GM19035 (cell line): ENCODE data around the gene CD47.

ENCODE experiments used
- ATAC-seq: cut with Tn5 transposase; IDR thresholded peaks from one replicate; pipeline ENCODE4 v1.9.1; 2021; ENCODE audit not compliant: unreplicated experiment

Gene CD47

DNA sequence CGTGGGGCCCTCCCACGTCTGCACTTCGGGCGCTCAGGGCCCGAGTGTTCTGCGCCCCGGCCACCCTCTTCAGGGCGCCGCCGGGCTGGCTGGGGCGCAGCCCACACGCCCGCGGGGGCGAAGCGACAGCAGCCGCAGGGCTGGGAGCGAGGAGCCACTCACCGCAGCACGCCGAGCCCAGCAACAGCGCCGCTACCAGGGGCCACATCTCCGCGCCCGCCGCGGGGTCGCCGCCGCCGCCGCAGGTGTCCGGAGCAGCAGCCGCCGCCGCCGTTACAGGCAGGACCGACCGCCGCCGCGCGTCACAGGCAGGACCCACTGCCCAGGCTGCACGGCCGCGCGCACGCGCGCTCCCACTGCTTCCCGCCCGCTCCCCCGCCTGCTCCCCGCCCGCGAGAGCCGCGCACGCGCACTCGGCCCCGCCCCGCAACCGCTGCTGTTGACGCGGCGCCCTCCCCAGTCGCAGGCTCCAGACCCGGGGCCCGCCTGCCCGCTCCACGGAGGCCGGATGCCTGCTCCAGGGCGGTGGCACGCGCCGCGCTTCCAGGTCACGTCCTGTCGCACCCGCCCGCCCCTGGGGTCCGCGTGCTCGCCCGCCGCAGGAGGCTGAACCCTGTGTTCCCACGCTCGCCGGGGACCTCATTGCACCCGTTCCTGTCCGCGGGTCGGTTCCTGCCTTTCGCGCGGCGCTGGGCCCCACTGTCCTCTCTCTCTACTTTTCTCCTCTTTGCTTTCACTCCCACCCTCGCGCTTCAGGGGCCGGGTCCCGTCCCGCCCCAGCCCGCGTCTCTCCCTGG lies at the start of gene CD47:
Gene CD47, minus strand, starts transcription at position 331 of the 797 bp plus-strand sequence. Its CDS starts 123 bp downstream, at position 208.
- ATAC-seq: peak; percentile 68

DNA sequence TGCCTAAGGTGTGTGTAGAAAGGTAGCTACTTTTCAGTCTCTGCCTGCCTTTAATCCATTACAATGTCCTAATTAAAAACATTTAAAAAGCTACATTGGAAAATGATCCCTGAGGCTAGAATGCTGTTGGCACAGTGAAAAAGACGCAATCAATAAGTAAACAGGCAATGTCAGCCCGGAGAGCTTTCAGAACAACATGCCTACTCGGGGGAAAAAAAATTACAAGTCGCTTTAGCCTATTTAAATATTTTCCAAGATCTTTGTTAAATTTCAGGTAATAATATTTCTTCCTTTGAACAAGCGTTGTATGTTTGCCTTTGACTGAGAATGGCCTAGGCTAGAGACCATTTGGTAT lies 46.6 kb upstream of the CD47 start:
- ATAC-seq: no peak

DNA sequence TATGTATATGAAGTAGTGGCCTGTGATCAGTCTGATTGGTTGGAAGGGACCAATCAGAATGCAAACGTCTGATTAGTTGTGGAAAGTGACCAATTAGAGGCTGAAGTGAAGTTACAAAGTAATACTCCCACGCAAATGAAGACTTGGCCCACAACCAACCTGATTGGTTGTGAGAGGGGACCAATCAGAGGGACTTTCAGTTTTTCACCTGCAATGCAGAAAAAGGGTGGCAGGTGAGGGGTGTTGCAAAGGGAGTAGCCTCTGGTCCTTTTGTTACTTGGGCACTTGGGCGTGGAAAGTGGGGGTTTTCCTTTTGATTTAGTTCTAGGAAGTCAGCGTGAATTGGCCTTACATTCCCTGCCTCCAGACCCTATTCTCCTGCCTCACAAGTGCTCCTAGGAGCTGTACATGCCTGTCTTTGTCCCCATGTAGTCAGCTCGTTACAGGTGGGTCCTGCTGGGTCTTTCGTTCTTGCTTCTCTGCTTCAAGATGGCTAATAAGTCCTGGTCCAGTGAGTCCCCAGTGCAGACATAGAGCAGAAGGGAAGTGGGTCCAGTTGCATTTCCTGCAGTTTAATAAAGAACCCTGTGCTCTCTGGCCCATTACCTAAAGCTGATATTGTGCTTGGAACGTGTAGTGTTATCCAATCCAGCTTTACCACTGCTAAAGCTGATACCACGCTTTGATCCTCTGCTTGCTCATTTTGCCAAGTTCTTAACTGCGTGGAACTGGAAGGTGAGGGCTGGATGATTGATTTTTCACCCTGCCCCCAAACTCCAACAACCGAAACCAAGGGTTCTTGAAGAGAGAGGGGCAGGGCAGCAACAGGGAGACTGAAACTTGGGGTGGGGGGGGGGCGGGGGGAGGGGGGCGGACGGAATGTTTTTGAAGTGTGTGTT lies 46.0 kb upstream of the CD47 start:
- ATAC-seq: no peak

DNA sequence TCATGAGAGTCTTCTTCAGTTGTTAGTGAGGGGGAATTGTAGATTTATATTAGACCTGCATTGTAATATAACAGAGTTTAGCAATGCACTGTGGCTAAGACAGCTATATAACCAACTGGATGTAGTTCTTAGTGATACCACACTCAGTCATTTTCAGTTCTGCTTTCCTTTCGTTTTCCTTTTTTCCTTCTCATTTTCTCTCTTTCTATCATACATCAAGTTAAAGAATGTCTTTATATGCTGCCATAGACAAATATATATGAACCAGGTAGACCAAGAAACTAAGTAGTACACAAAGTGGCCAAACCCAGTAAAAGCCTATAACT lies 43.7 kb upstream of the CD47 start:
- ATAC-seq: peak; percentile 40

DNA sequence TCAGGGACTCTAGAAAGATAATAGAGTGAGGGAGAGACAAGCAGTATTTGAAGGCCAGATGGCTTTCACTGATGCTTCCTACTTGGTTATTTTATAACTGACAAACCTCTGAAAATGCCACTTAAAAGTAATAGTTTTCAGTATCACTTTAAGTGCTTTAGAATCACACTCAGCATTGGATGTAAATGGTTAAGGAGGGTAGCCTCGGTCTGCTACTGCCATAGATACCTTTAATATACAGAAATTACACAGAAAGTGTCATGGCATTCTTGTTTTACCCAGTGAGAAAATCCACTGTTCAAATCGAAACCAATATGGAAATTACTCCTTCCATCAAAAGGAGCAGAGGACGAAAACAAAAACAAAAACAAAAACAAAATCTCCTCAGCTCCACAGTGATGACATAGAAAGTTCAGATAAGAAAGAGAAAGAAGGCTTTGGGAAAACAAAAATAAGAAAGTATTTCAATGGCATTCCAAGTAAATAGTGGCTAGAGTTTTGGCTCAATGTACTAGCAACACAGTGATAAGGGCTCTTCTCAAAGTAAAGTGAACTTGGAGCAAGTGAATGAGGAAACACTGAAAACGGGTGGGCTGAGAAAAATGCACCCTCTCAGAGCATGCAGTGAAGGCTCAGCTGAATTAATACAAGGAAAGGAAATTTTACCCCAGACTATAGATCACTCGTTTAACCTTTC lies 43.2 kb upstream of the CD47 start:
- ATAC-seq: peak; percentile 37

DNA sequence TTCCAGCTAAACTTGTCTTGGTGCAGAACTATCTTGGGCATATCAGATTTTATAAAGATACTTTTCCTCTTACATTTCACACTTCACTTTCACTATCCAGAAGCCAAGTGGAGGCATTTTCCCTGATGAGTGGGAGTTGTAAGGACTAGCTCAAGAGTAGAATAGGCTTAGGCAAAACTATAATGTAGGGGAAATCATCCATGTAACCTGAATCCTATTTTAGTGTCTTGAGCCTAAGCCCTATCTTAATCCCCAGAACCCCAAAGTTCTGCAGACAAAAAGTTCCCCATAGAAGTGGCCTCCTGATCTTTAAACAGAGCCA lies 42.2 kb upstream of the CD47 start:
- ATAC-seq: no peak

DNA sequence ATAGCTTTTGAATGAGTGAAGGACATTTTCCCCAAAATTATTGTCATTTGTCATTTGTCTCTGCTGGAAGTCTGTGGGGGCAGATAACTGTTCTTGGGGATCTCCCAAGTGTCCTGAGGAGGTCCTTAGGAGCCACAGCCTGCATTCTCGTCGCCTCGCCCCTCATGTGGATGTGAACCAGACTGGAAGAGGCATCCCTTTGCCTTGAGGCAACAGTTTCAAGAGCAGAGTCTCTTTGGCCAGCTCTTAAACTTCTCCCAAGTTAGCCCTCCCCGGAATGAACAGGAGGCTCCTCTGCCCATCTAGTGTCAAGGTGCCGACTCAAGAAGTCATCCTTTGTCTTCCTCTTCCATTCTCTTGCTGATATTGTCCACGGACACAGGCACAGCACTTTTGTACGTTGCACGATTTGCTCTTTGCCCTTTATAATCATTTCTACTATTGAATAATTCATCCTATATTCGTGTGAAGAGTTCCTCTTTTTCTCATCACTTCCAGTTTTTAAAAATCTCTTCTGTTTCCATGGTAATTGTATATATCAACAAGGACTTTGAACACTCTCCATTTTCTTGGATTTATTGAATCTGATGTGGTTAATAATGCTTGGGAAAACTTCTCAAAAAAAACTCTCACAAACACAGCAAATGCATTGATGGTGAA lies 40.8 kb upstream of the CD47 start:
- no peak for ATAC-seq

DNA sequence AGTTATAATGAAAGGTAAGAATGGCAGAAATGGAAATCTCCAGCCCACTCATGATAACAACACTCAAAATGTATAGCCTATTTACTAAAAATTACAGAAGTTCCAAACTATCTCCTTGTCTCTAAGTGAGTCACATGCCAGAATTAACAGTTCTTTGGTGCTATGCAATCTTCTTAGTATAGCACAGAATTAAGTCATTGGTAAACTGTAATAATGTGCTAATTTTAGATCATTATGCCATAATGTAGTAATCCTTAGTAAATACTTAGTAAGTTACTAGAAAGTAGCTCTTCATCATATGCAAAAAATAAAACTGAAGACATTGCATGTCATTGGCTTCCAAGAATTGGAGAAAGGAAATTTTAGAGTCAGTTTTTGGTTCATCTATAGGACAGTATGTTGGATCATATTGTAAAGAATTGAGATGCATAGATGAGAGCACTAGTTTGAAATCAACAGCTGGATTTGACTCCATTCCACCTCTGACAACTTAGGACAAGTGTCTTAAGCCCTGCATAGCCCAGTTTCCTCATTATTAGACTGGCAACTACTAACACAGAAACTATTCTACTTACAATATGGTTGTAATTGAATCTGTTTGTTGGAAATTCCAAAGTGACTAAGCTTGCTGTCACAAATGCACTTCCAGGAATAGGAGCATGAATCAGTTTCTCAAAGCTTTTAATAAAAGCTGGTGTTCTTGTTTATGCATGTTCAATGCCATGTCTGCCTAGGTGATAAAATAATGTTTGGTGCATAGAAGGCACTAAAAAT lies 40.1 kb upstream of the CD47 start:
- no peak for ATAC-seq

DNA sequence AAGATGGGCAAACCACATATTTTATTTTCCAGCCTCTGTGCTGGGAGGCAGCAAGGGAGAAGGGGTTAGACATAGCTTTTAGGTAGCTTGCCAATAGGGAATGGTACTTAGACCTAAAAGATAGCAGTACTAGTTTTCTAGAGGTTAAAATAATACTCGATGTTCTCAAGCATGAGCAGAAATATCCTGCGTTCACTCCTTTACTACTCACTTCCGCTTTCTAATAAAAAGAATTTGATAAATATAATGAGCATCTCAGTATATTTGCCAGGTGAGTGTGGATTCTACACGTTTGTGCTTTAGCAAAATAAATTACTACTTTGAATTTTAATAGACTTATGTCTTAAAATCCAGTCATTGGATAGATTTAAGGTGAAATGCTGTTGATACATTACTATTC lies 39.4 kb upstream of the CD47 start:
- no peak for ATAC-seq

DNA sequence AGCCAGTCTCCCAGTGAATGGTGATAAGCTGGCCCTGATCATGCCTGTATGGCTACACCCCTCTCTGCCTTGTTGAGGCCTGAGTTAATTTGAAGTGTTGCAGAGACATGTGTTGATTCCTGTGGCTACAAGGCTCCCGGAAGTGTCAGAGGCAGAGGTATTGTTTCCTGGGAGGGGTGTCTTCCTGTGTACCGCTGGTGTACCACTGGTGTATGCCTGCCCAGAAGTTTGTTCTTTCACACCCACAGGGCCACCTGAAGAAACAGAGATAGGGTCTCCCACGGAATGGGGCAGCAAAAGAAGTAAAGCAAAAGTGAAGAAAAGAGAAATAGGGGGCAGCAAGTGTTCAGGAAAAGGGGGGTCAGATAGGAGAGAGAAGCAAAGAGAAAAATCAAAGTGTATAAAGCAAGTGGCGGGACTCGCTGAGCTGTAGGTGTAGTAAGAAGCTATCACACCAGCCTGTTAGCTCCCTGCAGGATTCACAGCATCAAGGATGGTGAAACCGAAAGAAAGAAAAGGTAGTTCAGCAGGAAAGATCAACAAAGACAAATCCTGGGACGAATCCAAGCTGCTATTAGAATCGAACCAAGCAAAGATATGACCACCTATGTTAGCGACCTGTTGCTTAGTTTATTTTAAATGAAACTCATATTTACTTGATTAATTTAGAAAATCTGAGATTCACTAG lies 36.6 kb upstream of the CD47 start:
- no peak for ATAC-seq

DNA sequence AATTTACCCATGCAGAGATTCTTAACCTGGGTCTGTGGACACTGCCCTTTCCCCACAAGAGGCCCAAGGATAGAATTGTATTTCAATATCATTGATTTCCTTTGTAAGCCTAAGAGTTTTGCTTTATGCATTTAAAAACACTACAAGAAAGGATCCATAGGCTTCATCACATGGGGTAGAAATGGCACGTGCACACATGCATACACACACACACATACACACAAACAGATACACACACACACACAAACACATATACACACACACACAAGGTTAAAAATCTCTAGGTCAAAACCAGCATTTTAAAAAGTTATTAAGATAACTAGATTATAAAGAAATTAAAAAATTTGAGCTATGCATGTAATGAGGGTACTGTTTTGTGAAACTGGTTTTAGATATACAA lies 35.5 kb upstream of the CD47 start:
- no peak for ATAC-seq

DNA sequence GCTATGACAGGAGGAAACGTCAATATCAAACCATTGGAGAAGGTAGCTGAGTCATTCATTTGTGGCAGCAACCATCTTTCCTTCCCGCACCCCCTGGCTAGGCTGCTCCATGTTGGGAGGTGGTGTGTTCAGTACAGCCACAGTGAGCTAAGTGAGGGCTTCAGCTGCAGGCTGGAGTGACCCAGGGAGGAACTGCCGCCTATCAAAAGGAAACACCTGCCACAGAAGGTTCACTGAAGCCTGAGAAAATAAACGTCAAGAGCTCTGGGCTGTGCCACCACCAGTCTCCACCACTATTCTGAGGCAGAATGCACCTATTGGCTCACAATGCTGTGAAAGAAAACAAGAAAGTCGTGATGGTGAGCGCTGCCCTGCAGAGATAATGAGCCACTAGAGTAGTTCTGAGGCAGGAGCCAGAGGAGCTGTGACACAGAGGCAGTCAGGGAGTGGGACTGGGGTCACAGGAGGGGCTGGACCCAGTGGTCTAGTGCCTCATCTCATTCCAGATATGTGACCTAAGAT lies 34.8 kb upstream of the CD47 start:
- peak; percentile 46 for ATAC-seq

DNA sequence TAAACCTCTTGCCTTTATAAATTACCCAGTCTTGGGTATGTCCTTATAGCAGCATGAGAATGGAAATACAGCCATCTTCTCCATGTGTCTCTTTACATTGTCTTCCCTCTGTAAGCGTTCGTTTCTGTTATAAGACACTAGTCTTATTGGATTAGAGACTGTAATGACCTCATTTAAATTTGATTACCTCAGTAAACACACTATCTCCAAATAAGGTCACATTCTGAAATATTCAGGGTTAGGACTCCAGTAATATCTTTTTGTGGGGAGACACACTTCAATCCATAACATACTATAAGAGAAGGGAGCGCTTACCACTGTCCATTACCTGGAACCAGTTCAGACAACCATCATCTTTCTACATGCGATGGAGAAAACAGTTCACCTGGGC lies 34.3 kb upstream of the CD47 start:
- no peak for ATAC-seq

DNA sequence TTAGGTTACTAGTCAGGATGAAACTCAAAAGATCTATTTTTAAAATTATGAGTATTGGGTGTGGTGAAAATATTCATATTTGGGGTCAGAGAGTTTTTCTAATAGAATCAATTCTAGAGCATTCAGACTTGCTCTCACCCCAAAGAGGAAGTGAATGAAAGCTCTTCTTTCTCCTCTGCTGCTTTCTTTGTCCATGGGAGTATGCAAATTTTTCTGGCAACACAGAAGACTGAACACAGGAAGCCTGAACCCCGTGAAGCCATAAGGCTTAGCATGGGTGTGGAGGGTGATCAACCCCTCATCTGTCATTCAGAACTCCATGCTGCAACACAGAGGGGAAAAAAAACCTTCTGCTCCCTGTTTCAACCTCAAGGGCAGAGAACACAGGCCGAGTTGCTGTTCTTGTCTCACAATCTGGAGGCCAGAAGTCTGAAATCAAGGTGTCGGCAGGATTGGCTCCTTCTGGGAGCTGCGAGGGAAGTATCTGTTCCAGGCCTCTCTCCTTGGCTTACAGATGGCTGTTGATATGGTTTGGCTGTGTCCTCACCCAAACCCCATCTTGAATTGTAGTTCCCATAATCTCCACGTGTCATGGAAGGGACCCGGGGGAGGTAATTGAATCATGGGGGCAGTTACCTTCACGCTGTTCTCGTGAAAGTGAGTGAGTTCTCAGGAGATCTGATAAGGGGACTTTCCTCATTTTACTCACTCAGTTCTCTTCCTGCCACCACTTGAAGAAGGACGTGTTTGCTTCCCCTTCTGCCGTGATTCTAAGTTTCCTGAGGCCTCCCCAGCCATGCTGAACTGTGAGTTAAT lies 33.7 kb upstream of the CD47 start:
- ATAC-seq: peak; percentile 84

DNA sequence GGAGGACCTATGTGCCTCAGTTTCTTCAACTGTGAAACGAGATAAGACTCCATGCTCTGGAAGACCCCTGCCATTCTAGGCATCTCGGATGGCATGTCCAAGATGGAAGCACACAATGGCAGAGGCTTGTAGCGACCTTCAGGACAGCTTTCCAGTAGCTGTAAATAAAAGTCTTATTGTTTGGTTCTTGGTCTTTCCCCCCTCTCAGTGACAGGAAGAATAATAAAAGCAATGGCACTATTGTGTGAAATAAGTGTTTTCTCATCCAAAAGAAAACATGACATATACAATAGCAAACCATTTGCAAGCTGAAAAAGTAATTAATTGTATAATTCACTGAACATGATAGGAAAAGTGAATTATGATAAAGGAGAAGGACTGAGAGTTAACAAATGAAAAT lies 32.5 kb upstream of the CD47 start:
- no peak for ATAC-seq

DNA sequence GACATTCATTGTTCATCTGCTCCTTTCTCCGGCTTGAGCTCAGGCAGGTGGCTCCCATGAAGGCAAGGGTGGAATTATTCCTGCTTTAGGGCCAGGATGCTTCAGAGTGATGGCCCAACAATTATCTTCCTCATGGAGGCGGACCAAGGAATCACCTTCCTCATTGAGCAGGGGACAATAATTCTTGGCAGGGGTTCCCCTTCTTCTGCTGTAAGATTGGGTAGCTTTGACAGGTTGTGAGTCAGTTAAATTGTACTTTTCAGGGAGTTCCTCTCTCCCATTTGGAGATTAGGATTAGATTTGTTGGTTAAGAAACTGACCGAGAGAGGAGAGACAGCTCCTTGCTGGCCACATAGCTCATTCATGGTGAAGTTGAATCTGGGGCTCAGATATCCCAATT lies 31.4 kb upstream of the CD47 start:
- ATAC-seq: no peak

DNA sequence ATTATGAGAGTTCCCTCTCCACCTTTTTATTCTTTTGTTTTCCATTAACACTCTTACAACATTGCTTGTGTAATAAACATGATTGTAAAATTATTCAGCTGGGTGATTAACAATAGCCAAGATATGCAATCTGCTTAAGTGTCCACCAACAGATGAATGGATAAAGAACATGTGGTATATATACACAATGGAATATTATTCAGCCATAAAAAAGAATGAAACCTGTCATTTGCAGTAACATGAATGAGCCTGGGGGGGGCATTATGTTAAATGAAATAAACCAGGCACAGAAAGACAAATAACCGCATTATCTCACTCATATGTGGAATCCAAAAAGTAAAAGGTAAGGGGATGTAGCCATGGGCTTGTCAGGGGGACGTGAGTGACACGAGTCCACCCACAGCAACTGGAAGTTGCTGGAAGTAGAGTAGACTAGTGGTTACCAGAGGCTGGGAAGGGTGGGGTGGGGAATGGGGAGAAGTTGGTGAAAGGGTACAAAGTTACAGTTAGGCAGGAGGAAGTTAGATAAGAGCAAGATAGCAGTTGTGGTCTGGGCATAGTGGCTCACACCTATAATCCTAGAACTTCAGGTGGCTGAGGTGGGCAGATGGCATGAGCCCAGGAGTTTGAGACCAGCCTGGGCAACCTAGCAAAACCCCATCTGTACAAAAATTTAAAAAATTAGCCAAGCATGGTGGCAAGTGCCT lies 28.7 kb upstream of the CD47 start:
- ATAC-seq: no peak

DNA sequence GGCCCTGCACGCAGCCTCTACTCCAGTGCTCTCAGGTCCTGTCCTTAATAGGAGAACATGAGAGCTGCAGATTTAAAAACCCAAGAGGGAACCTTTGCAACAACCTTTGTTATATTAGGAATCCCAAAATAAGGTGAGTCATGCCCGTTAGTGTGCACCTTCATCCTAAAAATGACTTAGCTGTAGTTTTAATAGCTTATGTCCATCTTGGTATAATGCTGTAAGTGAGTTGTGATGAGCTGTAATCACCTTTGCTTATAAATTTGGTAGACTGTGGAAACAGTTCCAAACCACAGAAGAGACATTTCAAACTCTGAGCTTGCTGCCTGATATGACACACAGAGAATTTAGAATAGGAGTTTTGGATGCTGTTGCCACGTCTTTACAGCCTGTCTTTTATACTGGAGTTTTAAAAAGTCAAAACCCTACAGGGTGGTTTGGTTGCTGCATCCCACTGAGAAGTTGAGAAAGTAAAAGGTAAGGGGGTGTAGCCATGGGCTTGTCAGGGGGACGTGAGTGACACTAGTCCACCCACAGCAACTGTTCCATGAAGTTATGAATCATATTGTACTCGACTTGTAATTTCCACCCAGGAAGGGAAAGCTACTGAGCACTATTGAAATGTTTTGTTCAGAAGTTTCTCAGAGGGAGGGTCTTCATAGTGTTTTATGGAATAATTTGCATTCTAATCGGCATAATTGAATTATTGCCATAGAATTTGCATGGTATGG lies 27.4 kb upstream of the CD47 start:
- no peak for ATAC-seq
